Testis (tissue), 3 donors: Measurements from ENCODE around the gene SPIB. TPM values are rescaled to one million over a fixed set of nuclear protein-coding genes. Genes with fewer than 3 reads are reported as not detected.

Source experiments
- DNase-seq: peaks from one replicate; pipeline ENCODE4 v3.0.0-alpha.2; 2019
- H3K27ac ChIP-seq, 2 donors: fragments of 200-600 bp; sonication (generic); one replicate each; pipeline ENCODE4 v1.5.1; 2019
- H3K27me3 ChIP-seq: fragments of 200-600 bp; sonication (generic); one replicate; pipeline ENCODE4 v1.5.1; 2019
- H3K36me3 ChIP-seq: fragments of 200-600 bp; sonication (generic); one replicate; pipeline ENCODE4 v1.5.1; 2017; ENCODE audit warnings: low read depth; ENCODE audit errors: missing control alignments
- H3K4me1 ChIP-seq: fragments of 200-600 bp; sonication (generic); one replicate; pipeline ENCODE4 v1.5.1; 2019
- H3K4me3 ChIP-seq, 2 donors: fragments of 200-600 bp; sonication (generic); one replicate each; pipeline ENCODE4 v1.5.1; 2017 to 2019
- H3K9me3 ChIP-seq: fragments of 200-600 bp; sonication (generic); one replicate; pipeline ENCODE4 v1.5.1; 2017
- CTCF ChIP-seq, 3 experiments: fragments of 450-650 bp in 2 of 3; fragments of 200-600 bp in 1 of 3; sonication (generic) in 1 of 3; IDR thresholded peaks; one replicate each; pipeline ENCODE4 v1.5.1; 2016 to 2019; ENCODE audit warnings: antibody characterized with exemption in 3 of 3, mild to moderate bottlenecking in 2 of 3, moderate library complexity in 1 of 3
- POLR2A ChIP-seq: fragments of 450-650 bp; IDR thresholded peaks from one replicate; pipeline ENCODE4 v1.6.1; 2017; ENCODE audit warnings: antibody characterized with exemption, mild to moderate bottlenecking, moderate library complexity
- WGBS, 2 donors: methylation state at CpG; one replicate each; pipeline ENCODE4 v1.1.5; 2018; 5-methylcytosine and 5-hydroxymethylcytosine counted together
- intact Hi-C: fragments of 100-400 bp; cut with DNase I; formaldehyde crosslinking; loops from one replicate; pipeline ENCODE4 v1.15.1; 2023; ENCODE audit warnings: low total_unique reads
- polyA plus RNA-seq: library from polyadenylated mRNA; stranded (reverse); fragments of 350-450 nt; fragmentation: Illumina TruSeq; extraction: RNeasy Lipid Tissue Mini Kit (QIAGEN cat#74804); gene quantifications from one replicate; pipeline ENCODE4 v1.2.3, GENCODE V29; 2014; ENCODE audit warnings: low read depth, low replicate concordance; ENCODE audit not compliant: insufficient read depth
- total RNA-seq, 2 donors: library from RNA; depleted of rRNA; stranded (reverse); fragments of >200 nt; gene quantifications; one replicate each; pipeline ENCODE4 v1.2.3, GENCODE V29; 2016

The SPIB gene
- total and polyA plus RNA-seq, 3 donors from 2014 or later = 0.24 to 1.6 (median 1.1) TPM

GRCh38 chr19:50377517-50377916, 41.2 kb upstream of the SPIB start:
- Histone ChIP-seq H3K4me3 (no peak overlapping the region), H3K27me3 (no peaks in the 10 kb centered on the region), H3K4me1 (peaks cover 9% of the 10 kb centered on the region), H3K9me3 (no peaks in the 10 kb centered on the region), H3K36me3 (no peaks in the 10 kb centered on the region), H3K27ac (peak overlapping the region in 1 of 2 donors; percentile 100)
- no peak for TF ChIP-seq CTCF (IDR thresholded peaks at IDR 0.05)
- TF ChIP-seq POLR2A = no peak
- intact Hi-C loops = no loop called here
- WGBS, 2 donors = 69 to 71% methylated on average over 9 of the region's 9 CpGs
- no peak for DNase-seq

- Histone ChIP-seq H3K4me3 (no peak overlapping the region), H3K4me1 (peaks cover 10% of the 10 kb centered on the region), H3K9me3 (no peaks in the 10 kb centered on the region), H3K27me3 (no peaks in the 10 kb centered on the region), H3K27ac (no peak overlapping the region), H3K36me3 (no peaks in the 10 kb centered on the region)
- 91 to 95% methylated on average over 30 to 33 of the region's 36 CpGs for whole genome bisulfite sequencing, 2 donors
- no peak for DNase-seq
- intact Hi-C loops = no loop called here
- TF ChIP-seq POLR2A (no peak), CTCF (IDR thresholded peaks at IDR 0.05) (no peak)
Observed at GRCh38 chr19:50378169-50378862, 40.4 kb upstream of the SPIB start.

GRCh38 chr19:50378863-50379236, 39.9 kb upstream of the SPIB start:
- H3K9me3 ChIP-seq = no peaks in the 10 kb centered on the region
- H3K27me3 ChIP-seq = no peaks in the 10 kb centered on the region
- no peak overlapping the region for H3K27ac ChIP-seq
- intact Hi-C loops = no loop called here
- TF ChIP-seq POLR2A (no peak), CTCF (IDR thresholded peaks at IDR 0.05) (no peak)
- DNase-seq = no peak
- H3K4me3 ChIP-seq = no peak overlapping the region
- peaks cover 14% of the 10 kb centered on the region for H3K4me1 ChIP-seq
- H3K36me3 ChIP-seq = no peaks in the 10 kb centered on the region
- 94% methylated on average over 10 of the region's 10 CpGs; no CpG with 5 or more reads in 1 of the 2 donors for WGBS, 2 donors

- Histone ChIP-seq H3K9me3 (no peaks in the 10 kb centered on the region), H3K27ac (no peak overlapping the region), H3K27me3 (no peaks in the 10 kb centered on the region), H3K4me1 (peaks cover 14% of the 10 kb centered on the region), H3K4me3 (no peak overlapping the region), H3K36me3 (no peaks in the 10 kb centered on the region)
- DNase-seq = no peak
- TF ChIP-seq POLR2A = no peak
- no peak for TF ChIP-seq CTCF (IDR thresholded peaks at IDR 0.05)
- intact Hi-C loops = no loop called here
- 89 to 91% methylated on average over 11 of the region's 11 CpGs for WGBS, 2 donors
Observed at GRCh38 chr19:50379602-50380001, 39.1 kb upstream of the SPIB start.

- Histone ChIP-seq H3K27me3 (no peaks in the 10 kb centered on the region), H3K9me3 (no peaks in the 10 kb centered on the region), H3K27ac (no peak overlapping the region), H3K4me3 (no peak overlapping the region), H3K4me1 (peaks cover 19% of the 10 kb centered on the region), H3K36me3 (no peaks in the 10 kb centered on the region)
- 71 to 79% methylated on average over 10 to 11 of the region's 11 CpGs for WGBS, 2 donors
- TF ChIP-seq CTCF (IDR thresholded peaks at IDR 0.05) (no peak), POLR2A (no peak)
- intact Hi-C loops = no loop called here
- no peak for DNase-seq
Observed at GRCh38 chr19:50380137-50380536, 38.6 kb upstream of the SPIB start.
